ENCODE measurements around the gene GAS7. TPM values are rescaled to one million over a fixed set of nuclear protein-coding genes. Genes with fewer than 3 reads are reported as not detected.

GAS7 gene
- total and polyA plus RNA-seq, 2 experiments from 2014 or later, result 25.8 to 27.3 TPM

- 52% methylated on average over 4 of the region's 4 CpGs for WGBS (ENCODE audit: low lambda C conversion rate, missing lambda C conversion rate)
- Histone ChIP-seq H3K79me2 (no peaks in the 10 kb centered on the region), H3K27ac (no peak overlapping the region), H3K9me2 (replicated peaks; ENCODE audit: insufficient read depth) (no peaks in the 10 kb centered on the region), H3K4me2 (no peak overlapping the region), H3K36me3 (replicated peaks; ENCODE audit: insufficient read depth, low read depth) (no peaks in the 10 kb centered on the region), H3K4me3 (no peak overlapping the region), H3K9me3 (ENCODE audit: low read depth) (no peaks in the 10 kb centered on the region), H4K20me1 (ENCODE audit: insufficient read depth, poor library complexity, severe bottlenecking) (no peaks in the 10 kb centered on the region), H2AFZ (no peak overlapping the region), H3K27me3 (no peaks in the 10 kb centered on the region), H3K4me1 (ENCODE audit: insufficient read depth) (no peaks in the 10 kb centered on the region)
- TF ChIP-seq EZH2 (IDR thresholded peaks at IDR 0.05; ENCODE audit: borderline replicate concordance) (no peak), EZH2phosphoT487 (IDR thresholded peaks at IDR 0.05; ENCODE audit: low read depth, severe bottlenecking, unreplicated experiment) (no peak), CTCF (IDR thresholded peaks at IDR 0.05; ENCODE audit: poor library complexity) (no peak)
- no peak for DNase-seq (ENCODE audit: low spot score)
Observed at GRCh38 chr17:9994761-9995160, 203.6 kb downstream of the GAS7 start.

GRCh38 chr17:9991796-9992195 is 206.6 kb downstream of the GAS7 start:
- H3K36me3 ChIP-seq (replicated peaks; ENCODE audit: insufficient read depth, low read depth), result no peaks in the 10 kb centered on the region
- H3K27ac ChIP-seq, result no peak overlapping the region
- TF ChIP-seq EZH2phosphoT487 (IDR thresholded peaks at IDR 0.05; ENCODE audit: low read depth, severe bottlenecking, unreplicated experiment) (no peak), EZH2 (IDR thresholded peaks at IDR 0.05; ENCODE audit: borderline replicate concordance) (no peak), CTCF (IDR thresholded peaks at IDR 0.05; ENCODE audit: poor library complexity) (no peak)
- H3K9me2 ChIP-seq (replicated peaks; ENCODE audit: insufficient read depth), result no peaks in the 10 kb centered on the region
- H3K9me3 ChIP-seq (ENCODE audit: low read depth), result no peaks in the 10 kb centered on the region
- no peak overlapping the region for H3K4me2 ChIP-seq
- no peak for DNase-seq (ENCODE audit: low spot score)
- no peaks in the 10 kb centered on the region for H3K4me1 ChIP-seq (ENCODE audit: insufficient read depth)
- no peak overlapping the region for H2AFZ ChIP-seq
- no peak overlapping the region for H3K4me3 ChIP-seq
- no peaks in the 10 kb centered on the region for H3K27me3 ChIP-seq
- 93% methylated on average over 7 of the region's 7 CpGs for WGBS (ENCODE audit: low lambda C conversion rate, missing lambda C conversion rate)
- no peaks in the 10 kb centered on the region for H4K20me1 ChIP-seq (ENCODE audit: insufficient read depth, poor library complexity, severe bottlenecking)
- H3K79me2 ChIP-seq, result peaks cover 5% of the 10 kb centered on the region

GRCh38 chr17:9991351-9991750 is 207.1 kb downstream of the GAS7 start:
- no peaks in the 10 kb centered on the region for H3K9me3 ChIP-seq (ENCODE audit: low read depth)
- no peaks in the 10 kb centered on the region for H4K20me1 ChIP-seq (ENCODE audit: insufficient read depth, poor library complexity, severe bottlenecking)
- TF ChIP-seq EZH2phosphoT487 (IDR thresholded peaks at IDR 0.05; ENCODE audit: low read depth, severe bottlenecking, unreplicated experiment), result no peak
- TF ChIP-seq CTCF (IDR thresholded peaks at IDR 0.05; ENCODE audit: poor library complexity), result no peak
- TF ChIP-seq EZH2 (IDR thresholded peaks at IDR 0.05; ENCODE audit: borderline replicate concordance), result no peak
- no peaks in the 10 kb centered on the region for H3K36me3 ChIP-seq (replicated peaks; ENCODE audit: insufficient read depth, low read depth)
- no peaks in the 10 kb centered on the region for H3K4me1 ChIP-seq (ENCODE audit: insufficient read depth)
- H3K9me2 ChIP-seq (replicated peaks; ENCODE audit: insufficient read depth), result no peaks in the 10 kb centered on the region
- no peak overlapping the region for H2AFZ ChIP-seq
- no peaks in the 10 kb centered on the region for H3K27me3 ChIP-seq
- H3K4me2 ChIP-seq, result no peak overlapping the region
- H3K27ac ChIP-seq, result no peak overlapping the region
- no peak overlapping the region for H3K4me3 ChIP-seq
- H3K79me2 ChIP-seq, result peaks cover 5% of the 10 kb centered on the region
- DNase-seq (ENCODE audit: low spot score), result no peak
- 76% methylated on average over 7 of the region's 7 CpGs for WGBS (ENCODE audit: low lambda C conversion rate, missing lambda C conversion rate)
